HG02588 (cell line): ENCODE results near the gene ZFHX2.

ENCODE experiments used
- ATAC-seq: cut with Tn5 transposase; IDR thresholded peaks from one replicate; pipeline ENCODE4 v1.9.1; 2021; ENCODE audit warnings: mild to moderate bottlenecking, moderate library complexity; ENCODE audit not compliant: unreplicated experiment

ZFHX2 gene

GRCh38 chr14:23523229-23524016 is 28.1 kb downstream of the ZFHX2 start:
- ATAC-seq, result no peak

DNA sequence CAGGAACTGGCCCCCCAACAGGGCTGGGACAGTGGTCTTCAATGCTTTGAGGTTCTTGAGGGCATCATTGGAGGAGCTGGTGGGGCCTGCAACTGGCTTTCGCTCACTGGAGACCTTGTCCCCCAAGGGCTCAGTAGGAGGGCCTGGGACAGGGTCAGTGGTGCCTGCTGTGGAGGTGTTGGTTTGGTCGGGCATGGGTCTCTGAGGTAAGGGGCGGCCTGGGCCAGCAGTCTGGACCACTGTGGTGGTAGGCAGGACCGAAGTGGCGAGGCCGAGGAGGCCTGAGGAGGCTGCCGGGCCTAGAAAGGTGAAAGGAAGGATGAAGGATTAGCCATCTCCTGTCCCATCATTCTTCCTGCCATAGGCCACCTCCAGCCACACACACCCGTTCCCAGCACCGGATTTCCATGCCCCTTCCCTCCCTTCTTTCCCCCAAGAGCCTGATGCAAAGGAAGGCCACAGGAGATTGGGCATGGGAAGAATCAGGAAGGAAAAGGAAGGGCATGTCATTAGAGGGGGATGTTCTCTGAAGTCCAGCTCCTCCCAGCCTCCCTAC is 28.8 kb downstream of the ZFHX2 start:
- ATAC-seq, result no peak

DNA sequence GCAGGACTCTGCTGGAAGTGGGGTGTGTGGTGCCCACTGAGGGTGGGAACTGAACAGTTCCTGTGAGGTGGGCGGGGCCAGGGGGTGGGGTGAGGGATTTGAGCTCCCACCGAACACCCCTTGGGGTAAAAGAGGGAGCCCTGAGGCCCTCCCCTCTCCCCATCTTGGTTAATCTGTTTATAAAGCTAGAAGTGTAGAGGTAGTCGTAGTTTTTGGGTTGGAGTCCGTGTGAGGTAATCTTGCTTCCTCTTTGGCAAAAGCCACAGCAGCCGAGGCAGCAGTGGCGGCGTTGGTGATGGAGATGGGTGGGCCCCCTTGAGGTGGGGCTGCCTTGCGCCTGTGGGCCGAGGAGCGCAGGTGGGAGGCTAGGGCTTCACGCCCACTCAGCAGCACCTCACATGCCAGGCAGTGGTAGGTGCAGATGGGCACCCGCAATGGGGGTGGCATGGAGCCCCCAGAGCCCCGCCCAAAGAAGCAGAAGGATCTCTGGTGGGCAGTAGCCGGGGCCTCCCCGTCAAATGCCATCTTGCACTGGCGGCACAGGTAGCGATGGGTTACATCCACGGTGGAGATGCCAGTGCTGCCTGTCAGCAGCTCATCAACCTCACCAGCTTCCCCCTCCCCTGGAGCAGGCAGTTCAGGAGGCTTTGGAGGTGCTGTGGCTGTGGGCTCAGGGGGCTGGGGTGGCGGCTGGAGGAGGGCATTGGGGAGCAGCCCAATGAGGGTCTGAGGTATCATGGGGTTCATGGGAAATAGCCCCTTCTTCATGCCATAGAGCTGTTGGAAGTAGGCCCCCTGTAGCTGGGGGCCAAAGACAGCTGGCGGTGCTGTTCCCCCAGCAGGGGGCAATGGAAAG is 29.6 kb downstream of the ZFHX2 start:
- ATAC-seq, result no peak

- ATAC-seq, result no peak
Observed at GRCh38 chr14:23520899-23521533, 30.5 kb downstream of the ZFHX2 start.

DNA sequence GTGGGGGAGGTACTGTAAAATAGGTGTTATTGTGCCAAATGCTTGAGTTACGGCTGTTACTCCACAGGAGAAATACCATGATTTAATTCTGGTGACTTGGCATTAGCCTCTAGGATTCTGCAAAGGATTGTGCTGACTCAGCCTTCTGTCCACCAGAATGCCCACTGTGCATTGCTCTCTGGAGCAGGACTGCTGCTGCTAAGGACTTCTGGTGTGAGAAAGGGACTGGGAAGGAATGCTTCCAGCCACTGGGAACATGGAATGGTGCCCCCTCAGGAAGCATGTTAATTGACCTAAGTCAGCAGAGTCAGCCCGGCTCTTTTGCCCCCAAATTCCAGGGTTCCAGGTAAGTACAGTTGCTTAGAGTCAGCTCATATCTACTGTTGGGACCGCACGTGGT is 32.9 kb downstream of the ZFHX2 start:
- no peak for ATAC-seq

GRCh38 chr14:23517650-23518326 is 33.8 kb downstream of the ZFHX2 start:
- no peak for ATAC-seq

- no peak for ATAC-seq
Observed at GRCh38 chr14:23514644-23514957, 37.0 kb downstream of the ZFHX2 start.

DNA sequence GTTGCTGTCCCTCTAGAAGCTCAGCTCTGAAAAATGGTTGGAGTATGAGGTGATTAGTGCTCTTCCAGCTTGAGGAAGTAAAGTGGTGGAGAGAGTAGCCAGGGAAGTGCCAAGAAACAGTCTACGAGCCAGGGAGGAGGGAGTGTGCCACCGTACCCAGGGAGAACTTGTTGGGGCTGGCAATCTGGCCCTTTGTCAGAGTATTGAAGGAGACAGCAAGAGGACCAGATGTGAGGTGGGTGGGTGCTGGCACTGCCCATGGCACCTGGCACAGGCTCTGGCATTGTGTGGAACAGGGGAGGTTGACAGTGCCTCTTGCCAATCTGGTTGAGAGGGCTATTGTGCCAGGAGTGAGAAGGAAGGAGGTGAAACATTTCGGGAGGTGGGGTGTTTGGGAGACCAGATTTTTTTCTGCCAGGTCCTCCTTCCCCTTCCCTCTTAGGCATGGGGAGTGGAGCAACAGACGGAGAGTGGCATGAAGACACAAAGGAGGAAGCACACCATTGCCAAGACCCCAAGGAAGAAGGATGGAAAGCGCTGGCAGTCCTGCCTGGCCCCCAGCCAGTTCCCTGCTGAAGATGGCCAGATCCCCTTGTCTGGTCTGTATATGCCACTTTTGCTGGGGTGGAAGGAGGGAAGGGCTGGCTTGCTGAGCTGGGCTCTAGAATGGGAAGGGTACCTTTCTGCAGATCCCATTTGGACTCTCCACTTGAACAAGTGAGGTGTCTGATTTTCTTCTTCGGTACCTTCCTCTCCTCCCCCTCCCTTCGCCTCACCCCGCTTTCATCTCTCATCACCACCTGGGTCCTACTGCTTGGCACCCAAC is 37.5 kb downstream of the ZFHX2 start:
- no peak for ATAC-seq

DNA sequence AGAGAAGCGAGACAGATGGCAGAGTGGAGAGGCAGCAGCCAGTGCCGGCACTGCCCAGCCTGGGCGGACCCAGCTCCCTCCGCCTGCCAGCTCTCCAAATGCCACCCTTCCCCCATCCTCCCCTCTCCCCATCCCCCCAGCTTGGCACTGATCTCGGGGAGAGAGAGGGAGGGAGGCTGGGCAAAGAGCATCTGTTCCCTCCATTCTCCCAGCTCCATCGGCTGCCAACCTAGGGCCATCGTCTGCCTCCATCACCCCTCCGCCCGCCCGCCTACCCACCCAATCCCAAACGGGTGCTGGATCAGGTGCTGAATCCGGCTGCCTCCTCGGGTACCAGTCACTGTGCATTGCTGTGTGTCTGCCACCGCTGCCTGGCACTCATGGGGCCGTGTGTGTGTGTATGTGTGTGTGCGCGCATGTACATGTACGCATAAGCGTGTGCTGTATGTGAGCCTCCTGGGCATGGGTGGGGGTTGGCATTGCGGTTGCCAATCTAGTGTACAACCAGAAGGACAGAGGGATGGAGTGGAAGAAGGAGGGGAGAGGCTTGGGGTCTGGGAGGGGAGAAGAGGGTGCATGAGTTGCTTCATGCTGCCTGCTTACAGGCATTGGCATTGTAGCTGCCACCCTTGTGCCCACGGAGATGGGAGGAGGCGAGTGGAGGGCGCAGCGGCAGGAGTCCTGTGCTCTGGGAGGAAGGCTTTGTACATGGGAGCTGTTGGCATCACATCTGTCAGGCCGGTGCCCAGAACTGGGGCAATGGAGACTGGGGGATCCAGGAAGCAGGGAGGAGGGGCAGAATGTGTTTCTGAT is 38.4 kb downstream of the ZFHX2 start:
- no peak for ATAC-seq

GRCh38 chr14:23512156-23512555 is 39.4 kb downstream of the ZFHX2 start:
- no peak for ATAC-seq

DNA sequence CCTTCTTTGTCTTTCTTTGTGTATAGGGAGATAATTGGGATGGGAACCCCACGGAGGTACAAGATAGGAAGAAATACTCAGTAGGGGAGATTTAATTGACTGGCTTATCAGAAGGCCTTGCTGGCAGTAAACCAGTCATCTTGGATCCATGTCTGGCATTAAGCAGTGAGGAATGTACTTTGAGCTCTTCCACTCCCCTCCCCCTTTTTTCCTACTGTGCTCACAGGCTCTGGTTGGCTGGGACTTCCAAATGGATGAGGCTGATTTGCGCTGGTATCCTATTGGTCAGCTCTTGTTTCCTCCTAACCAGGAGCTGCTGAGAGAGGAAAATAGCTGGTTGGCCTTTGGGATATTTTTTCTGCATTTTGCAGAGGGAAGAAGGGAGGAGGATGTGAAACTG is 57.3 kb downstream of the ZFHX2 start:
- ATAC-seq, result no peak

DNA sequence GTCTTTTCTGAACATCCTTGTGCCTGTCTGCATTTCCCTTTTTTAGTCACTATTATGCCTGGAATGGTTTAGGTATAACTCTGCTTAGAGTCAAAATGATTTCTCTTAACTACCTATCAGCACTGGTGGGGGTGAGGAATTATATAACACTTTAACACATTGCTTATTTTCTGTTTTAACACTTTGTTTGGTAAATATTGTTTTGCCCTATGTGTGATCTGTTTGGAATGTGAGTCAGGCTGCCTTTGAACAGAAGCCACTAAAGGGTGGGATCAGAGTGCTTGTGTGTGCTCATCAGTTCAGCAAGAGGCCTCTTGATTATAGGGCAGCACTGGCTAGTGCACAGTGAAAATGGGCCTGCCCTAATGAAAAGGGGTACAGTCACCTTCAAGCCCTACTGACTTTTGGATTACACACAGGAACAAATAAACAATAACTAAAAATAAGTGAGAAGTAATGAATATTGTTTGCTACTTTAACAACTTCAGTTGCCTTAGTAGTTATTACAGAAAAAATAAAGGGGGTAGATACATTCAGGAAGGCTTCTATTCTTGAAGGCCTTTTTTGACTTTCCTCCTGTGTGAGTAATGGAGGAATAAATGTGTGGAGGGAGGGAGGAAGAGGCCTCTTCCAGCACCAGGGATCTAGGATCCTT is 58.8 kb downstream of the ZFHX2 start:
- ATAC-seq, result no peak

DNA sequence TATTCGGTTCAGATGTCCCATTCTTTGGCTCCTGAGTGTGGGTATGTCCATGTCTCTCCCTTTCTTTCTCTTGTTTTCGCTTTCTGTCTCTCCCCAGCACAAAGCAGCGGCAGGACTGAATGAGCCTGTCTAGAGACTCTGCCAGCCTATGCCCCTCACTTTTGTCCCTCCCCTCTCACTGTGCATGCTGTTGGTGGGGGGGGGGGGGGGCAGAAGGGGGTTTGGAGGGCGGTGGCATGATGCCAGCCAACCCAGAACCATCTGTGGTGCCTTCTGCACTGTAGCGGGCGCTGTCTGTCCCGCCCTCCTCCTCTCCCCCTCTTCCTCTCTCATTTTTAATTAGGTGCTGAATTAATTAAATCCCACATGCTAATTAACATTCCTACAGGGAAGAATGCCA is 64.3 kb downstream of the ZFHX2 start:
- ATAC-seq, result no peak

DNA sequence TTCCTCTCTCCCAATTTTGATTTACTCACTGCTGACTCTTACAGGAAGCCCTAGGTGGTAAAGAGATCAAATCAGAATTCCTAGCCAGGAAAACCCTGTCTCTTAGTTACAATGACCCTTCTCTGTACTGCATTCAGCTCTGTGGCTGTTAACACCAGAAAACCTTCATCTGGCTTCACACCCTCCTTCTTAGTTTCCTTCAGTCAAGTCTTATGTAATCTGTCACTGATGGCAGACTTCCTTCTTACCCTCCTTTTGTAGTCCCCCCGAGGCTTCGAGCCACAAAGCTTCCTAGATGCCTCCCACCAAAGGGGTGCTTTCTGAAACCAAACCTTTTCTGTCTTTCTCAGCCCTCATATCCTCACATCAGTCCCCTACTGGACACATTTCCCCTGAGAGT is 65.5 kb downstream of the ZFHX2 start:
- ATAC-seq, result no peak

GRCh38 chr14:23485326-23485725 is 66.2 kb downstream of the ZFHX2 start:
- ATAC-seq, result no peak

DNA sequence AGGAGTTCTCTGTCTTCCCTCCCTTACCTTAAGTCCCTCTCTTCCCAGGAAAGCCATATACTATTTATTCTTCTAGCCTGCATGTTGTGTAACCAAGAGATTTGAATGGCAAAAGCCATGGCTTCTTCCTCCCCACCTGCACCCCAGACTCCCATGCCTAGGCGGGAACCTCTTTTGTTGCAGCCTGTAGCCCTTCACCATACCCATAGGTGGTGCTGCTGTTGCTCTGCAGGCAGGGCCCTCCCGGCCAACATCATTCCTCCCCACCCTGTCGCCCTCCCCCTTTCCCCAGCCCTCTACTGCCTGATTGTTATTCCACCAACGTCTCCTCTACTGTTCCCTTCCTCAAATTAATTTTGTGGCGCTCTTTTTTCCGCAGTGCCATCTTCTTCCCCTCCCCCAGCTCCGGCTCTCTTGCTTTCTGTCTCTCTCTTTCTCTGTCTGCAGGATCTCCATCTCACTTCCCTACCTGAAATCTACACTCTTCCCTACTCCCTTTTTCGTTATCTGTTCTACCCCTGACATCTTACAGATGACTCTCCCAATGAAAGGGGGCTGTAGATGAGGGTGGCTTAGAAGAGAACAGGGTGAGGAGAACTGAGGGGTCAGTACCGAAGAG is 68.2 kb downstream of the ZFHX2 start:
- ATAC-seq, result no peak

DNA sequence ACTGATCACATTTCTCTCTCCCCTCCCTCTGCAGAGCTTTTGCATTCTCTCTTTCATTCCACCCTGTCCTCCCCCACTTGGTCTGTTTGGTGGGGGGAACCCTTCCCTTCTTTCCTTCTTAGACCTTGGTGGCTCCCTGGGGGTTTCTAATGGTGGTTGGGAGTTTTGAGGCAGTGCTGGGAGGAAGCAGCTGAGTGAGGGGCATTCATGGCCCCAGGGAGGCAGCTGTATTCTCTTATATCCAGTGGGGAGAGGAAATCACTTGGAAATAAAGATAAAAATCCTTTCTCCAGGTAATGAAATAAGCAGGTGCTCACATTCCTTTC is 68.8 kb downstream of the ZFHX2 start:
- ATAC-seq, result no peak

- no peak for ATAC-seq
Observed at GRCh38 chr14:23481979-23482822, 69.4 kb downstream of the ZFHX2 start.
